NCI-H526 (cell line): ENCODE data around the gene CDKN2AIPNL.
"Not testable (repeated sequence)": the region's sequence is repeated elsewhere in the genome, so short reads cannot be mapped to it uniquely, and the experiment has no call there.

Experiments used
- DNase-seq, 2 experiments: peaks; one replicate each; lab custom pipeline; 2025; lab: John Stamatoyannopoulos, UW

CDKN2AIPNL gene

DNA sequence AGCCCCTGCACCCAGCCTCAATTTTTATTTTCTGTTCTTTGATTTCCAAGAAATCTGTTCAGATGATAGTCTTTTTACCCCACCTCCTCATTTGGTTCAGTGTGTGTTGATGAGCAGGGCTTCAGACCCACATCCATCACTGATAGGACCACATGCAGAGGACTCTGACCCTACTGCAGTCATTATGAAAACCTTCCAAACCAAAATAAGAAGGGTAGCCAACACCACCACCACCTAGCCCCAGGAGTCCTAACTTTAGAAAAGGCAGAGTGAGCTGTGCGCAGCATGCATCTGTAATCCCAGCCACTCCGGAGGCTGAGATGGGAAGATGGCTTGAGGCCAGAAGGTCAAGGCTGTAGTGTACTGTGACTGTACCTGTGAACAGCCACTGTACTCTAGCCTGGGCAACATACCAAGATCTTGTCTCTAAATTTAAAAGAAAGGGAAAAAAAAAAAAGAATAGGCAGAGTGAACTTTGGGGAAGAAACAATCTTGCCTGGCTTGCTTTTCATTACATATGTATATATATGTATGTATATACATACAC, 13.0 kb downstream of the CDKN2AIPNL start:
- DNase-seq, result no peak

DNA sequence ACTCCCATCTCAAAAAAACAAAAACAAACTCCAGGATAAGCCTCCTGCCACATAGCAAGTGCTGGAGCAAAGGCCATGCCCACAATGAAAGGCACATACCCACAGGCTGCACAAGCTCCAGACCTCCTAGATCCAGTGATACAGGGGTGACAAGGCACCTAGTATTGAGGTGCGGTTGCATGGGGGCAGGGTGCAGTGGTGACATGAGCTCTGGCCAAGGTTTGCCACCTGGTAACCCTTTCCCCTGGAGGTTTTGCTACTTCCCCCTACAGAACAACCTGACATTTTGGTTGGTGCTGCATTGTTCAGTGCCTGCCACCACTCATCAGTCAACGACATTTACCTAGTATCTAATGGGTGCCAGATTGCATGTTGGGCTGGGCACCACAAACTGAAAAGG, 14.5 kb downstream of the CDKN2AIPNL start:
- DNase-seq, result no peak

DNA sequence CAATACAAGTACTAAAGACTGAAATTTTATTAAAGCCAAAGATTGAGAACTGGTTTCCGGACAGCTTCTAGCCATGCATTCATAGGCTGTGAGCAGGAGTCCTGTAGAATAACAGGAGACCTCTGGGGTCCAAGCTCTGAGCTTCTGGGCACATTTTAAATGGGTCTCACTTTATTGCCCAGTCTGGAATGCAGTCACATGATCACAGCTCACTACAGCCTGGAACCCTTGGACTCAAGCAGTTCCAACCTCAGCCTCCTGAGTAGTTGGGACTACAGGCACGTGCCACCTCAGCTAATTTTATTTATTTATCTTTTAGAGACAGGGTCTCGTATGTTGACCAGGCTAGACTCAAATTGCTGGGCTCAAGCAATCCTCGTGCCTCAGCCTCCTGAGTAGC, 15.4 kb downstream of the CDKN2AIPNL start:
- DNase-seq, result no peak

- no peak for DNase-seq
These were observed 16.7 kb downstream of the CDKN2AIPNL start for GRCh38 chr5:134394932-134395331.

DNA sequence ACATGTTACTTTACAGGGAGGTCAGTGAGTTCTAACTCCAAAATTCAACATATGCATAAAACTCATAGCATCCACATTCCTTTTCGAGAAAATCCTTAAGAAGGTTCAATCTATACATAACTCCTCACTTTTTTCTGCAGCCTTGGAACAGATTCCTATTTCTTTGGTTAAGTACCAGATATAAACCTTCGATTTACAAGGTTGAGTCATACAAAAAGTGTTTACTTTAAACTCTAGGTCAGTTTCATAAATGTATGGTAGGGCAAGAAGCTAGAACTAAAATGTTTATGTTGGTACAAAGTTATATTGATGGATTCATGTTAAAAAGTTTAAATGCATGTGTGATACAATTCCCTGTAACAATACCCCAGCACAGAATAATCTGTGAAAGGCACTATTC, 19.4 kb downstream of the CDKN2AIPNL start:
- no peak for DNase-seq

GRCh38 chr5:134387443-134387842, 24.2 kb downstream of the CDKN2AIPNL start:
- DNase-seq, result no peak

GRCh38 chr5:134383980-134384697, 27.5 kb downstream of the CDKN2AIPNL start:
- no peak for DNase-seq

DNA sequence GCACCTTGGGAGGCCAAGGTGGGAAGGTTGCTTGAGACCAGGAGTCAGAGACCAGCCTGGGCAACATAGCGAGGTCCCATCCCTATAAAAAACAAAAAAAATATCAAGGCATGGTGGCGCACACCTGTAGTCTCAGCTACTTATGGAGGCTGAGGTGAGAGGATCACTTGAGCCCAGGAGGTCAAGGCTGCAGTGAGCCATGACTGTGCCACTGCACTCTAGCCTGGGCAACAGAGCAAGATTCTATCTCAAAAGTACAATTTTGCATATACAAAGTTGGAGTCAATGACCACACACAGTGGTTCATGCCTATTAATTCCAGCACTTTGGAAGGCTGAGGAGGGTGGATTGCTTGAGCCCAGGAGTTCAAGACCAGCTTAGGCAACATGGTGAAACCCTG, 29.5 kb downstream of the CDKN2AIPNL start:
- DNase-seq, result not testable (repeated sequence)

GRCh38 chr5:134380346-134380745, 31.3 kb downstream of the CDKN2AIPNL start:
- DNase-seq, result no peak

GRCh38 chr5:134374232-134374631, 37.4 kb downstream of the CDKN2AIPNL start:
- peak in 1 of 2 experiments; percentile 4 for DNase-seq

DNA sequence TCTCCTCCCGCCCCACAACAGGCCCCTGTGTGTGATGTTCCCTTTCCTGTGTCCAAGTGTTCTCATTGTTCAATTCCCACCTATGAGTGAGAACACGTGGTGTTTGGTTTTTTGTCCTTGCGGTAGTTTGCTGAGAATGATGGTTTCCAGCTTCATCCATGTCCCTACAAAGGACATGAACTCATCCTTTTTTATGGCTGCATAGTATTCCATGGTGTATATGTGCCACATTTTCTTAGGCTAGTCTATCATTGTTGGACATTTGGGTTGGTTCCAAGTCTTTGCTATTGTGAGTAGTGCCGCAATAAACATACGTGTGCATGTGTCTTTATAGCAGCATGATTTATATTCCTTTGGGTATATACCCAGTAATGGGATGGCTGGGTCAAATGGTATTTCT, 38.0 kb downstream of the CDKN2AIPNL start:
- not testable (repeated sequence) for DNase-seq

DNA sequence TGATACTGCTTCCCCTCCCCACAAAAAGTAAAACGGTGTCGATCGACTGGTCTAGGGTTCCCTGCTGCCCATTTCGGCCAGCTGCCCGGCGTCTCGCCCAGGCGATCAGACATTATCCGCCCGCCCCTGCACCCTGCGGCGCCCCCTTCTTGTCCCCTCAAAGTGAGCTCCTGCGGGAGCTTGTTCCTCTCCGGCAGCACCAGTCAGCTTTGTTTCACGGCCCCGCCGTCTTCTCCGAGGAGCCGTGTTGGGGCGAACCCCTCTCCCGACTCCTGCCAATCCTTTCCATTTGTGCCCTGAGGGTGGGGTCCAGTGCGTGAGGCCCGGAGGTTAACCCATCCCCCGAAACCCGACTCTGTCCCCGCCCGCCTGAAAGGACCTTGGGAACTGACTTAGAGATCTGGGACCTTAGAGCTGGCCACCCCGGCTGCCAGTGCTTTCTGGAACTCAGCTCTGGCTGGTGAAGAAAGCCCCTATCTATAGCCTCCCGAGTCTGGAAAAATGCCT, 39.8 kb downstream of the CDKN2AIPNL start:
- peak; percentile 1 to 51 for DNase-seq

- peak; percentile 95 to 97 for DNase-seq
These were observed 40.5 kb downstream of the CDKN2AIPNL start, which contains the start of gene UBE2B for GRCh38 chr5:134370871-134371833. Gene UBE2B, plus strand, starts transcription at chr5:134371569. Its CDS starts 27 bp downstream, at chr5:134371596.

GRCh38 chr5:134370311-134370870, 41.3 kb downstream of the CDKN2AIPNL start:
- no peak for DNase-seq

GRCh38 chr5:134365604-134366003, 46.1 kb downstream of the CDKN2AIPNL start:
- DNase-seq, result no peak

GRCh38 chr5:134355681-134356080, 56.0 kb downstream of the CDKN2AIPNL start:
- no peak for DNase-seq
